Tibial artery (tissue), 4 donors: ENCODE data around the gene CSNK2B.

ENCODE experiments used
- DNase-seq, 2 donors: peaks; one replicate each; pipeline ENCODE4 v3.0.0-alpha.2; 2019
- H3K27ac ChIP-seq, 2 donors: fragments of 200-600 bp; sonication (generic) in 1 of 2; 1 replicate in 1 of 2; 2 replicates in 1 of 2; pipeline ENCODE4 v1.5.1; 2018 to 2019; ENCODE audit warnings: mild to moderate bottlenecking in 1 of 2
- H3K27me3 ChIP-seq, 2 donors: fragments of 200-600 bp; sonication (generic) in 1 of 2; one replicate each; pipeline versions ENCODE4 v1.5.1 to v1.6.0; 2016 to 2019
- H3K36me3 ChIP-seq, 3 donors: fragments of 200-600 bp; sonication (generic) in 2 of 3; one replicate each; pipeline ENCODE4 v1.5.1; 2016 to 2019; ENCODE audit warnings: mild to moderate bottlenecking in 2 of 3
- H3K4me1 ChIP-seq, 4 donors: fragments of 200-600 bp; sonication (generic) in 2 of 4; 1 replicate in 3 of 4; 2 replicates in 1 of 4; pipeline ENCODE4 v1.5.1; 2016 to 2019
- H3K4me3 ChIP-seq, 2 donors: fragments of 200-600 bp; sonication (generic) in 1 of 2; 1 replicate in 1 of 2; 2 replicates in 1 of 2; pipeline ENCODE4 v1.5.1; 2018 to 2019; ENCODE audit warnings: mild to moderate bottlenecking in 2 of 2
- H3K9me3 ChIP-seq, 3 donors: fragments of 200-600 bp; sonication (generic) in 1 of 3; one replicate each; pipeline ENCODE4 v1.5.1; 2016 to 2019
- intact Hi-C: fragments of 100-400 bp; cut with DNase I; formaldehyde crosslinking; loops from one replicate; pipeline ENCODE4 v1.15.0; 2023; ENCODE audit warnings: low total_unique reads
- TF ChIP-seq, protein P1 (sequence below), 2 experiments: fragments of 200-600 bp in 1 of 2; fragments of 450-650 bp in 1 of 2; IDR thresholded peaks; one replicate each; pipeline ENCODE4 v1.5.1; 2017 to 2019; ENCODE audit warnings: antibody characterized with exemption in 2 of 2, mild to moderate bottlenecking in 1 of 2, moderate library complexity in 1 of 2

The CSNK2B gene

GRCh38 chr6:31700740-31701401 is 35.0 kb downstream of the CSNK2B start:
- intact Hi-C loops, result loop anchor here (5.0 kb wide), 1 partner anchor 36 kb away; the partner anchor contains the start of gene CLIC1
- Histone ChIP-seq H3K27ac (no peak overlapping the region), H3K9me3 (no peaks in the 10 kb centered on the region), H3K4me3 (no peak overlapping the region), H3K36me3 (peaks cover 12 to 42% (median 14%) of the 10 kb centered on the region in 3 donors), H3K27me3 (no peaks in the 10 kb centered on the region), H3K4me1 (peaks cover 6 to 27% (median 23%) of the 10 kb centered on the region in 4 donors)
- DNase-seq, result no peak
- TF ChIP-seq, protein P1, sequence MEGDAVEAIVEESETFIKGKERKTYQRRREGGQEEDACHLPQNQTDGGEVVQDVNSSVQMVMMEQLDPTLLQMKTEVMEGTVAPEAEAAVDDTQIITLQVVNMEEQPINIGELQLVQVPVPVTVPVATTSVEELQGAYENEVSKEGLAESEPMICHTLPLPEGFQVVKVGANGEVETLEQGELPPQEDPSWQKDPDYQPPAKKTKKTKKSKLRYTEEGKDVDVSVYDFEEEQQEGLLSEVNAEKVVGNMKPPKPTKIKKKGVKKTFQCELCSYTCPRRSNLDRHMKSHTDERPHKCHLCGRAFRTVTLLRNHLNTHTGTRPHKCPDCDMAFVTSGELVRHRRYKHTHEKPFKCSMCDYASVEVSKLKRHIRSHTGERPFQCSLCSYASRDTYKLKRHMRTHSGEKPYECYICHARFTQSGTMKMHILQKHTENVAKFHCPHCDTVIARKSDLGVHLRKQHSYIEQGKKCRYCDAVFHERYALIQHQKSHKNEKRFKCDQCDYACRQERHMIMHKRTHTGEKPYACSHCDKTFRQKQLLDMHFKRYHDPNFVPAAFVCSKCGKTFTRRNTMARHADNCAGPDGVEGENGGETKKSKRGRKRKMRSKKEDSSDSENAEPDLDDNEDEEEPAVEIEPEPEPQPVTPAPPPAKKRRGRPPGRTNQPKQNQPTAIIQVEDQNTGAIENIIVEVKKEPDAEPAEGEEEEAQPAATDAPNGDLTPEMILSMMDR (IDR thresholded peaks at IDR 0.05), result no peak

DNA sequence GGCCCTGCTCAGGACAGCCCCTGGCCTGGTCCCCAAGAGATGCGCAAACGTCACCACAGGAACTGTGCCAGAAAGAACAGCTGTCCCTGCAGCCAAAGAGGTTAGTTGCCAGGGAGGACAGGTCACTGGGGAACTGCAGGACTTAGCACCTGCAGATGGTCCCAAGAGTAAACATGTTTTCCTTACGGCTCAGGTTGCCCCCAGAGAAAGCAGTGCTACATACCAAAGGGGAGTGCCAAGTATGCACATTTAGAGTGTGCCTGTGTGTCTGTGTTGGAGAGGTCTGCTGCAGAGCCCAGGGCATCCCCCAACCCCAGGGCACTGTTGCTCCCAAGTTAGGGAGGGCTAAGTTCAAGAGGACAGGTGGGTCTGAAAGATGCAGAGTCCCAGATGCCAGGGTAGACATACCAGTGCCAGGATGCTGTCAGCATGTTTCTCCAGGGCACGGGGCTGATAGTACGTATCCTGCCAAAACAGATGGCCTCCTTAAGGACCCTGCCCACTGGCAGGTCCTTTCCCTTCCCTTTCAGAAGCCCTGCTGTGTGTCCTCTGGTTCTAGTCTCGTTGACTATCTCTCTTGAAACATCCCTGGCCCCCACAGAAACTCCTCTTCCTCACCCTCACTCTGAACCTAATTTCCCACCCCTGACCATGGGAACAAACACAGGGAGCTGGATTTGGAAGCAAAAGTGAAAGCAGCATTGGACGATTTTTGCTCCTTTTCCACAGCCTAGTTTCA is 36.0 kb downstream of the CSNK2B start:
- peak overlapping the region; percentile 79 to 95 for H3K4me3 ChIP-seq
- peaks cover 3 to 32% (median 4%) of the 10 kb centered on the region in 3 donors for H3K36me3 ChIP-seq
- DNase-seq, result no peak
- no peaks in the 10 kb centered on the region for H3K9me3 ChIP-seq
- intact Hi-C loops, result loop anchor here (5.0 kb wide), 1 partner anchor 35 kb away; the partner anchor contains the start of gene CLIC1
- H3K27ac ChIP-seq, result peak overlapping the region; percentile 94 to 99
- TF ChIP-seq, protein P1 (IDR thresholded peaks at IDR 0.05), result no peak
- no peaks in the 10 kb centered on the region for H3K27me3 ChIP-seq
- H3K4me1 ChIP-seq, result peaks cover 6 to 27% (median 23%) of the 10 kb centered on the region in 4 donors

- TF ChIP-seq, protein P1 (IDR thresholded peaks at IDR 0.05), result no peak
- peak overlapping the region; percentile 94 to 99 for H3K27ac ChIP-seq
- no peak for DNase-seq
- peak overlapping the region; percentile 79 to 95 for H3K4me3 ChIP-seq
- H3K9me3 ChIP-seq, result no peaks in the 10 kb centered on the region
- H3K27me3 ChIP-seq, result no peaks in the 10 kb centered on the region
- peaks cover 0 to 27% (median 4%) of the 10 kb centered on the region in 3 donors for H3K36me3 ChIP-seq
- intact Hi-C loops, result loop anchor here (5.0 kb wide), 1 partner anchor 35 kb away; the partner anchor contains the start of gene CLIC1
- peaks cover 6 to 27% (median 23%) of the 10 kb centered on the region in 4 donors for H3K4me1 ChIP-seq
These were observed 36.5 kb downstream of the CSNK2B start for GRCh38 chr6:31702405-31702818.

- Histone ChIP-seq H3K27me3 (no peaks in the 10 kb centered on the region), H3K4me3 (peak within 1 kb of the TSS; percentile 79 to 95), H3K9me3 (no peaks in the 10 kb centered on the region), H3K4me1 (peaks cover 6 to 27% (median 23%) of the 10 kb centered on the region in 4 donors), H3K36me3 (peaks cover 0 to 20% (median 4%) of the 10 kb centered on the region in 3 donors), H3K27ac (peak within 1 kb of the TSS; percentile 94 to 99)
- TF ChIP-seq, protein P1 (IDR thresholded peaks at IDR 0.05), result peak in 1 of 2 experiments; percentile 15
- intact Hi-C loops, result loop anchor here (5.0 kb wide), 1 partner anchor 34 kb away; the partner anchor contains the start of gene CLIC1
- peak; percentile 99 to 100 for DNase-seq
These were observed 37.2 kb downstream of the CSNK2B start, which contains the start of gene ABHD16A for GRCh38 chr6:31702819-31703716. ABHD16A (minus strand) TSS chr6:31703324; CDS start chr6:31703281, 43 bp downstream.

DNA sequence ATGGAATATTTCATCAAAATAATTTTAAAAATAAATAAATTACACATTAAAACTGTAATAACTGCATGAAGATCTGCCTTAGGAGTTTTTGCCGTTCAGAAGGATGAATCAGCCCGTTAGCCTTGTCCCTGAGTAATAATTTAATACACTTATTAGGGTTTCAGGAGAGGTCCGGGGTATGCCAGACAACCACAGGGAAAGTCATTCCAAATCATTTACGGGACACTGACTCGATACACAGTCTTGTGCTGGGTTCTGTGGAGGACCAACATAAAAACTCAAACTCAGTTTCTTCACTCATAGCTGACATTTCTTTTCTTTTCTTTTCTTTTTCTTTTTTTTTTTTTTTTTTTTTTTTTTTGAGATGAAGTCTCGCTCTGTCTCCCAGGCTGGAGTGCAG is 40.1 kb downstream of the CSNK2B start:
- no peak for DNase-seq
- Histone ChIP-seq H3K4me3 (no peak overlapping the region), H3K36me3 (no peaks in the 10 kb centered on the region), H3K27me3 (peaks cover 0 to 13% of the 10 kb centered on the region in 2 donors), H3K4me1 (peaks cover 6 to 22% (median 19%) of the 10 kb centered on the region in 4 donors), H3K9me3 (no peaks in the 10 kb centered on the region), H3K27ac (no peak overlapping the region)
- intact Hi-C loops, result no loop called here
- TF ChIP-seq, protein P1 (IDR thresholded peaks at IDR 0.05), result no peak
